HepG2 (cell line): ENCODE results near the gene SKI. TPM values are rescaled to one million over a fixed set of nuclear protein-coding genes. Genes with fewer than 3 reads are reported as not detected.

Source experiments
- ELF1 ChIP-seq: sonication (generic); formaldehyde crosslinking; IDR thresholded peaks from 2 replicates; pipeline ENCODE4 v1.4.0; 2020; ENCODE audit warnings: missing genetic modification reagents
- HDAC1 ChIP-seq: sonication (generic); formaldehyde crosslinking; IDR thresholded peaks from 2 replicates; pipeline ENCODE4 v1.5.1; 2020; ENCODE audit warnings: mild to moderate bottlenecking, missing genetic modification reagents
- IKZF1 ChIP-seq: fragments of 450-650 bp; IDR thresholded peaks from 2 replicates; pipeline ENCODE4 v1.7.1; 2016
- MED8 ChIP-seq: sonication (generic); formaldehyde crosslinking; IDR thresholded peaks from 2 replicates; pipeline ENCODE4 v1.8.1; 2023; ENCODE audit warnings: mild to moderate bottlenecking, missing genetic modification reagents; ENCODE audit not compliant: insufficient replicate concordance
- MEF2D ChIP-seq: sonication (generic); formaldehyde crosslinking; IDR thresholded peaks from 2 replicates; pipeline ENCODE4 v1.5.1; 2020; ENCODE audit warnings: mild to moderate bottlenecking, missing genetic modification reagents
- NR2F6 ChIP-seq, 2 experiments: IDR thresholded peaks; 2 replicates each; pipeline ENCODE4 v1.6.1; 2016; ENCODE audit warnings: antibody characterized with exemption in 1 of 2, mild to moderate bottlenecking in 1 of 2
- SP4 ChIP-seq: sonication (generic); formaldehyde crosslinking; IDR thresholded peaks from 2 replicates; pipeline ENCODE4 v1.8.1; 2023; ENCODE audit warnings: mild to moderate bottlenecking, missing genetic modification reagents
- TBX2 ChIP-seq: sonication (generic); formaldehyde crosslinking; IDR thresholded peaks from 2 replicates; pipeline ENCODE4 v1.5.0; 2020; ENCODE audit warnings: missing genetic modification reagents, mild to moderate bottlenecking, borderline replicate concordance
- THAP11 ChIP-seq: IDR thresholded peaks from 2 replicates; pipeline ENCODE4 v1.6.1; 2016; ENCODE audit warnings: missing biosample characterization, missing genetic modification reagents
- ZBTB7A ChIP-seq: sonication (generic); formaldehyde crosslinking; IDR thresholded peaks from 2 replicates; pipeline ENCODE4 v1.8.0; 2022; ENCODE audit warnings: mild to moderate bottlenecking, missing genetic modification reagents
- ZNF10 ChIP-seq: sonication (generic); formaldehyde crosslinking; IDR thresholded peaks from 2 replicates; pipeline ENCODE4 v1.4.0; 2020; ENCODE audit warnings: mild to moderate bottlenecking, low read depth, missing genetic modification reagents, borderline replicate concordance
- ZNF160 ChIP-seq: sonication (generic); formaldehyde crosslinking; IDR thresholded peaks from 2 replicates; pipeline ENCODE4 v1.8.0; 2022; ENCODE audit warnings: mild to moderate bottlenecking, inconsistent platforms, missing genetic modification reagents
- ZNF280D ChIP-seq: sonication (generic); formaldehyde crosslinking; IDR thresholded peaks from 2 replicates; pipeline ENCODE4 v1.5.1; 2020; ENCODE audit warnings: mild to moderate bottlenecking, missing genetic modification reagents
- ZNF350 ChIP-seq: sonication (generic); formaldehyde crosslinking; IDR thresholded peaks from 2 replicates; pipeline ENCODE4 v1.4.0; 2020; ENCODE audit warnings: mild to moderate bottlenecking, low read depth, missing genetic modification reagents, borderline replicate concordance
- ZNF670 ChIP-seq: sonication (generic); formaldehyde crosslinking; IDR thresholded peaks from 2 replicates; pipeline ENCODE4 v1.8.0; 2022; ENCODE audit warnings: mild to moderate bottlenecking, missing genetic modification reagents, borderline replicate concordance
- ZNF7 ChIP-seq: IDR thresholded peaks from 2 replicates; pipeline ENCODE4 v1.6.1; 2016; ENCODE audit warnings: missing biosample characterization, missing genetic modification reagents
- ZNF713 ChIP-seq: sonication (generic); formaldehyde crosslinking; IDR thresholded peaks from 2 replicates; pipeline ENCODE4 v1.4.0; 2020; ENCODE audit warnings: mild to moderate bottlenecking, missing genetic modification reagents
- ZXDC ChIP-seq: sonication (generic); formaldehyde crosslinking; IDR thresholded peaks from 2 replicates; pipeline ENCODE4 v1.5.0; 2020; ENCODE audit warnings: mild to moderate bottlenecking, missing genetic modification reagents
- polyA plus RNA-seq, 8 experiments: library from polyadenylated mRNA; depleted of rRNA in 3 of 8; stranded (reverse) in 7 of 8; unstranded in 1 of 8; fragments of >200 nt; fragmentation: Illumina TruSeq in 4 of 8; extraction: Trizol in 4 of 8; gene quantifications; 2 replicates each; pipeline versions ENCODE4 v1.2.1 to v1.2.3, GENCODE V29; 2011 to 2016; ENCODE audit warnings: low read depth in 4 of 8, missing spikeins in 1 of 8, mixed read lengths in 1 of 8; ENCODE audit not compliant: insufficient read depth in 1 of 8
- total RNA-seq, 5 experiments: library from RNA; depleted of rRNA; stranded (reverse); fragments of >200 nt; fragmentation: Illumina TruSeq; extraction: Trizol; gene quantifications; 2 replicates each; pipeline ENCODE4 v1.2.3, GENCODE V29; 2016; ENCODE audit warnings: low read depth in 1 of 5
- TF ChIP-seq, protein P1 (sequence below): sonication (generic); formaldehyde crosslinking; IDR thresholded peaks from 2 replicates; pipeline ENCODE4 v1.5.1; 2020; ENCODE audit warnings: mild to moderate bottlenecking, missing genetic modification reagents, moderate library complexity
- TF ChIP-seq, protein P2 (sequence below): sonication (generic); formaldehyde crosslinking; IDR thresholded peaks from 2 replicates; pipeline ENCODE4 v1.4.0; 2020; ENCODE audit warnings: low read depth, mild to moderate bottlenecking, missing genetic modification reagents

Gene SKI
- total and polyA plus RNA-seq, 2 of the 13 experiments (the other 11 are each of a cell fraction or from before 2014, with no cell fraction given): 4.7 to 6.9 TPM

DNA sequence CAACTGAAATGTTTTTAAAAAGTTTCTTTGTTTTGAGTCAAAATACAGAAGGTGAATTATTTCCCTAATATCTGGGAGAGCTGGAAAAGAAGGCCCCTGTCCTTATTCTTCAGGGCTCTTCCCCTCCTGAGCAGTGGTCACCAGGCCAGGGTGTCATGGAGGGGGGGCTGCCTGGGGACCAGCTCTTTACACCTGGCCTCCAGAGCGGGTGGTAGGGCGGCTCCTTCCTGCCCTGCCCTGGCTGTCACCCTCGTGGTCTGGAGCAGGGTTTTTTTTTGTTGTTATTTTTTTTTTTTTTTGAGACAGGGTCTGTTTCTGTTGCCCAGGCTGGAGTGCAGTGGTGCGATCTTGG lies 6.6 kb downstream of the SKI start (continued):
- TF ChIP-seq ZXDC (CRISPR knock-in tag): peak; percentile 40; the same call in 1 of the 2 replicates
- peak; percentile 52; the same call in 1 of the 2 replicates for TF ChIP-seq ZNF350
- no peak for TF ChIP-seq ZNF7 (CRISPR knock-in tag)
- no peak for TF ChIP-seq ZNF160 (CRISPR knock-in tag)
- TF ChIP-seq, protein P1, sequence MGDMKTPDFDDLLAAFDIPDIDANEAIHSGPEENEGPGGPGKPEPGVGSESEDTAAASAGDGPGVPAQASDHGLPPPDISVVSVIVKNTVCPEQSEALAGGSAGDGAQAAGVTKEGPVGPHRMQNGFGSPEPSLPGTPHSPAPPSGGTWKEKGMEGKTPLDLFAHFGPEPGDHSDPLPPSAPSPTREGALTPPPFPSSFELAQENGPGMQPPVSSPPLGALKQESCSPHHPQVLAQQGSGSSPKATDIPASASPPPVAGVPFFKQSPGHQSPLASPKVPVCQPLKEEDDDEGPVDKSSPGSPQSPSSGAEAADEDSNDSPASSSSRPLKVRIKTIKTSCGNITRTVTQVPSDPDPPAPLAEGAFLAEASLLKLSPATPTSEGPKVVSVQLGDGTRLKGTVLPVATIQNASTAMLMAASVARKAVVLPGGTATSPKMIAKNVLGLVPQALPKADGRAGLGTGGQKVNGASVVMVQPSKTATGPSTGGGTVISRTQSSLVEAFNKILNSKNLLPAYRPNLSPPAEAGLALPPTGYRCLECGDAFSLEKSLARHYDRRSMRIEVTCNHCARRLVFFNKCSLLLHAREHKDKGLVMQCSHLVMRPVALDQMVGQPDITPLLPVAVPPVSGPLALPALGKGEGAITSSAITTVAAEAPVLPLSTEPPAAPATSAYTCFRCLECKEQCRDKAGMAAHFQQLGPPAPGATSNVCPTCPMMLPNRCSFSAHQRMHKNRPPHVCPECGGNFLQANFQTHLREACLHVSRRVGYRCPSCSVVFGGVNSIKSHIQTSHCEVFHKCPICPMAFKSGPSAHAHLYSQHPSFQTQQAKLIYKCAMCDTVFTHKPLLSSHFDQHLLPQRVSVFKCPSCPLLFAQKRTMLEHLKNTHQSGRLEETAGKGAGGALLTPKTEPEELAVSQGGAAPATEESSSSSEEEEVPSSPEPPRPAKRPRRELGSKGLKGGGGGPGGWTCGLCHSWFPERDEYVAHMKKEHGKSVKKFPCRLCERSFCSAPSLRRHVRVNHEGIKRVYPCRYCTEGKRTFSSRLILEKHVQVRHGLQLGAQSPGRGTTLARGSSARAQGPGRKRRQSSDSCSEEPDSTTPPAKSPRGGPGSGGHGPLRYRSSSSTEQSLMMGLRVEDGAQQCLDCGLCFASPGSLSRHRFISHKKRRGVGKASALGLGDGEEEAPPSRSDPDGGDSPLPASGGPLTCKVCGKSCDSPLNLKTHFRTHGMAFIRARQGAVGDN (CRISPR knock-in tag): peak; percentile 30
- peak; percentile 1; the same call in 1 of the 2 replicates for TF ChIP-seq ELF1 (CRISPR knock-in tag)
- TF ChIP-seq, protein P2, sequence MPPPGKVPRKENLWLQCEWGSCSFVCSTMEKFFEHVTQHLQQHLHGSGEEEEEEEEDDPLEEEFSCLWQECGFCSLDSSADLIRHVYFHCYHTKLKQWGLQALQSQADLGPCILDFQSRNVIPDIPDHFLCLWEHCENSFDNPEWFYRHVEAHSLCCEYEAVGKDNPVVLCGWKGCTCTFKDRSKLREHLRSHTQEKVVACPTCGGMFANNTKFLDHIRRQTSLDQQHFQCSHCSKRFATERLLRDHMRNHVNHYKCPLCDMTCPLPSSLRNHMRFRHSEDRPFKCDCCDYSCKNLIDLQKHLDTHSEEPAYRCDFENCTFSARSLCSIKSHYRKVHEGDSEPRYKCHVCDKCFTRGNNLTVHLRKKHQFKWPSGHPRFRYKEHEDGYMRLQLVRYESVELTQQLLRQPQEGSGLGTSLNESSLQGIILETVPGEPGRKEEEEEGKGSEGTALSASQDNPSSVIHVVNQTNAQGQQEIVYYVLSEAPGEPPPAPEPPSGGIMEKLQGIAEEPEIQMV (CRISPR knock-in tag): no peak
- TF ChIP-seq ZNF280D (CRISPR knock-in tag): 0 out of 2 replicates have a peak, but pooled peaks have one; percentile 18
- peak; percentile 42 for TF ChIP-seq TBX2 (CRISPR knock-in tag)
- no peak for TF ChIP-seq ZNF670 (CRISPR knock-in tag)
- no peak for TF ChIP-seq ZNF713
- no peak for TF ChIP-seq ZBTB7A (CRISPR knock-in tag)
- no peak for TF ChIP-seq ZNF10 (CRISPR knock-in tag)
- 0 out of 2 replicates have a peak, but pooled peaks have one; percentile 9 for TF ChIP-seq THAP11 (CRISPR knock-in tag)
- no peak for TF ChIP-seq SP4 (CRISPR knock-in tag)
- no peak for TF ChIP-seq IKZF1
- peak; percentile 5; the same call in 1 of the 2 replicates for TF ChIP-seq NR2F6 (IDR thresholded peaks at IDR 0.05)
- TF ChIP-seq NR2F6 (CRISPR knock-in tag; IDR thresholded peaks at IDR 0.05): no peak
- 0 out of 2 replicates have a peak, but pooled peaks have one; percentile 21 for TF ChIP-seq MEF2D (CRISPR knock-in tag)
- no peak; the same call in 1 of the 2 replicates for TF ChIP-seq HDAC1 (CRISPR knock-in tag)
- TF ChIP-seq MED8: no peak
